Islet precursor cell (in vitro differentiated cells): ENCODE results near the gene TRMT1L.
"Not testable (repeated sequence)": the region's sequence is repeated elsewhere in the genome, so short reads cannot be mapped to it uniquely, and the experiment has no call there.

Source experiments
- DNase-seq: peaks from one replicate; pipeline ENCODE4 v3.0.0-alpha.2; 2018

Gene TRMT1L, protein sequence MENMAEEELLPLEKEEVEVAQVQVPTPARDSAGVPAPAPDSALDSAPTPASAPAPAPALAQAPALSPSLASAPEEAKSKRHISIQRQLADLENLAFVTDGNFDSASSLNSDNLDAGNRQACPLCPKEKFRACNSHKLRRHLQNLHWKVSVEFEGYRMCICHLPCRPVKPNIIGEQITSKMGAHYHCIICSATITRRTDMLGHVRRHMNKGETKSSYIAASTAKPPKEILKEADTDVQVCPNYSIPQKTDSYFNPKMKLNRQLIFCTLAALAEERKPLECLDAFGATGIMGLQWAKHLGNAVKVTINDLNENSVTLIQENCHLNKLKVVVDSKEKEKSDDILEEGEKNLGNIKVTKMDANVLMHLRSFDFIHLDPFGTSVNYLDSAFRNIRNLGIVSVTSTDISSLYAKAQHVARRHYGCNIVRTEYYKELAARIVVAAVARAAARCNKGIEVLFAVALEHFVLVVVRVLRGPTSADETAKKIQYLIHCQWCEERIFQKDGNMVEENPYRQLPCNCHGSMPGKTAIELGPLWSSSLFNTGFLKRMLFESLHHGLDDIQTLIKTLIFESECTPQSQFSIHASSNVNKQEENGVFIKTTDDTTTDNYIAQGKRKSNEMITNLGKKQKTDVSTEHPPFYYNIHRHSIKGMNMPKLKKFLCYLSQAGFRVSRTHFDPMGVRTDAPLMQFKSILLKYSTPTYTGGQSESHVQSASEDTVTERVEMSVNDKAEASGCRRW

GRCh38 chr1:185156854-185157598, at the start of gene TRMT1L, which contains the start of gene SWT1:
TSS of gene TRMT1L (minus strand) at chr1:185156953. CDS start at chr1:185156712, 241 bp downstream.
TSS of gene SWT1 (plus strand) at chr1:185157167. CDS start at chr1:185160842, 3,675 bp downstream.
- peak; percentile 100 for DNase-seq

GRCh38 chr1:185200889-185201288, 44.1 kb upstream of the TRMT1L start:
- DNase-seq, result no peak

DNA sequence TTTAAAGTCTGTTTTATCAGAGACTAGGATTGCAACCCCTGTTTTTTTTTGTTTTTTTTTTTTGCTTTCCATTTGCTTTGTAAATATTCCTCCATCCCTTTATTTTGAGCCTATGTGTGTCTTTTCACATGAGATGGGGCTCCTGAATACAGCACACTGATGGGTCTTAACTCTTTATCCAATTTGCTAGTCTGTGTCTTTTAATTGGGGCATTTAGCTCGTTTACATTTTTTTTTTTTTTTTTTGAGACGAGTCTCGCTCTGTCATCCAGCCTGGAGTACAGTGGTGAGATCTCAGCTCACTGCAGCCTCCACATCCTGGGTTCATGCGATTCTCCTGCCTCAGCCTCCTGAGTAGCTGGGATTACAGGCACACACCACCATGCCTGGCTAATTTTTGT, 42.0 kb upstream of the TRMT1L start:
- not testable (repeated sequence) for DNase-seq

- DNase-seq, result no peak
These were observed 37.0 kb upstream of the TRMT1L start for GRCh38 chr1:185193756-185194155.

DNA sequence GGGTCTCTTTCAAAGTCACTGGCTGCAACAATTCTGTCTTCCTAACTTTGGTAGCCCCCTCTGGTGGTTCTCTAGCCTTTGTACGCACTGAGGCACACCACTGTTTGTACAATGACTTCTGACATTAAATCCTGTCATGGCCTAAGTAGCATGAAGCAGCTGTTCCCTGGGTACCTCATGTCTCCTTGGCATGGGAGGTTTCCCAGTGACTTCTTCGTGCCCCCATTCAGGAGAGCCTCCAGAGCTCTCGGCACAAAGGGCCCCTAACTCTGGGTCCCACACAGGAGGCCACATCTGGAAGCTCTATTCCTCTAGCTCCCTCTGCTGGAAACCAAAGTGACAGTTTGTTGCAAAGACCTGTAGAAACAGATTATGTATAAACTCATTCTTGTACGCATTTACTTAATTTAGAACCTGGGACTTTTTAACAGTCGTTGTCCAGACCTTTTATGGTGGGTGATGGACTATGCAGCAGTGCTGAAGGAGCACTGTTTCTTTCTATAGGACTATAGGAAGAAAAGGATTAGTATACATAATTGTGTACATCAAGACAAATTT, 13.6 kb upstream of the TRMT1L start:
- DNase-seq, result peak; percentile 78

GRCh38 chr1:185166106-185166505, 9.4 kb upstream of the TRMT1L start:
- DNase-seq, result no peak

DNA sequence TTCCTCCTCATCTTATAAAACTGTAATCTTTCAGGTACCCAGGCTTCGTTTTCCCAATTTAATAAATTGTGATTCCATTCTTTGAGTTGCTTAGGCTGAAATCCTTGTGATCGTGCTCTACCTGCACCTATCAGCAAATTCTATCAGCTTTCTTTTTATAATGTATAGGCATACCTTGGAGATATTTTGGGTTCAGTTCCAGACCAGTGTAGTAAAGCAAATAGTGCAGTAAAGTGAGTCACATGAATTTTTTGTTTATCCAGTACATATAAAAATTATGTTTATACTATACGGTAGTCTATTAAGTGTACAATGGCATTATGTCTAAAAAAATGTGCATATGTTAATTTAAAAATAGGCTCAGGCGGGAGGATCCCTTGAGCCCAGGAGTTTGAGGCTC, 5.7 kb upstream of the TRMT1L start:
- no peak for DNase-seq

GRCh38 chr1:185159966-185160365, 3.2 kb upstream of the TRMT1L start:
- DNase-seq, result no peak

DNA sequence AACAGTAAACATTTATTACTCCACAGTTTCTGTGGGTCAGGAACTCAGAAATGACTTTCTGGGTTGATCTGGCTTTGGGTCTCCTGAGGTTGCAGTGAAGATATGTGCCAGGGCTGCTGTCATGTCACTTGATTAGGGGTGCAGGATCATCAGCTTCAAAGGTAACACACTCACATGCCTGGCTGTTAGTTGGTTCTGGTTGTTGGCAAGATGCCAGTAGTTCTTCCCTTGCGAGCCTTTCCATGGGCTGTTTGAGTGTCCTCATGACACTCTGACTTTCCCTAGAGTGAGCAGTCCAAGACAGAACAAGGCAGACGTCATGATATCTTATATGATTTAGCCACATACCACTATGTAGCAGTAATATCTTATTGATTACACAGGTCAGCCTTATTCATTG, 2.0 kb upstream of the TRMT1L start:
- DNase-seq, result no peak

GRCh38 chr1:185157599-185158412, 1.1 kb upstream of the TRMT1L start:
- peak; percentile 43 for DNase-seq

GRCh38 chr1:185156288-185156853, 382 bp downstream of the TRMT1L start:
- DNase-seq, result peak; percentile 75

DNA sequence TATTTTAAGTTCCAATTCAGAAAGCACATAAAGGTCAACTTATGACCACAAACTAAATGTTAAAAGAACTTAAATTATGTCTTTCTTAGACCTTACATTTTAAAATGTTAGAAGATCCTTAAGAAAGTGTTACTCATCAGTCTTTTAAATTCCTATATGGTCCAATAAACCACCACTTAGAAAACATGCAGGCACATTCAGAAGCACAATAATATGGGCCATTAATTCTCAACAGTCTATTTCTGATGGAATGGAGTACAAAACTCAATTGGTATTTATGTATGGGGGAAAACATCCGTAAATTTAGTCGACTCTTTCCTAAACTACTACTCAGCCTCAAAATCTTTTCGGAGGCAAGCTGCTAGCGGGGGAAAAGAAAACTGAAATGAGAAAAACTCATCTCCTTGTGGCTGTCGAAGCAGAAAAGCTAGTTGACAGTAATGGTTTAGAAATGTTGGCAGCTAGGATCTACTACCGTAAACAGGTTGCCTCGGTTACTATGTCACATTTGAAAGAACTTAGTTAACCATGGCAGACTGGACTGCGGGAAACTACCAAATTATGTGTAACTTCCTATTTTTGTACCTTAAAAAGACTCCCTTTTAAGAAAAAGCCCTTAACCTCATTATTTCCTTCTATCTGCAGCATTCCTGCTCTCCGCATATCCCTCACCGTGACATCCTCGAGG, 1.0 kb downstream of the TRMT1L start:
- DNase-seq, result no peak

GRCh38 chr1:185154912-185155513, 1.7 kb downstream of the TRMT1L start:
- no peak for DNase-seq

DNA sequence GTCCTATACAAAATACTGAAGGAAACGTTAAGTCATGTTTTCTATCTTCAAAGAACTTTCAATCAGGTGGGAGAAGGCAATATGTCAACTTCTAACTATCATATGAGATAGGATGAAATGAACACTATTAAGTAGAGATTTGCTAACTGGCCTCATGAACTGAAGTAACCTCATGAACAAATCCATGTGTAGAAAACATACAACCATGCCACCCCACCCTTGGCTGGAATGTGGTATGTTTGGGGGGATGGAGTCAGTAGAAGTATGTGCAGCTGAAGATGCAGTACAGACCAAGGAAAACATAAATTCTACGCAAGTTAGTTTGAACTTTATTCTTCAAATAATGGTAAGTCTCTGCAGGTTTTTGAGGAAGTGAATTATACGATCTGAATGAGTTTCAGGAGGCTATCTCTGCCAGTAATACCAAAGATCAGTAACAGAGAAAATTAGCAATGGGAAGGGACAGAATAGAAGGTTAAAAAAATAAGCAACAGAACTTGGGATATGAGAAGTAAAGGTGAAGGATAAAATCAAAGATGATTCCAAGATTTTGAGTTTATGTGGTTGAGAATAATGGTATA, 4.5 kb downstream of the TRMT1L start:
- DNase-seq, result no peak

GRCh38 chr1:185151215-185151614, 5.5 kb downstream of the TRMT1L start:
- no peak for DNase-seq

GRCh38 chr1:185144233-185144632, 12.5 kb downstream of the TRMT1L start:
- no peak for DNase-seq

DNA sequence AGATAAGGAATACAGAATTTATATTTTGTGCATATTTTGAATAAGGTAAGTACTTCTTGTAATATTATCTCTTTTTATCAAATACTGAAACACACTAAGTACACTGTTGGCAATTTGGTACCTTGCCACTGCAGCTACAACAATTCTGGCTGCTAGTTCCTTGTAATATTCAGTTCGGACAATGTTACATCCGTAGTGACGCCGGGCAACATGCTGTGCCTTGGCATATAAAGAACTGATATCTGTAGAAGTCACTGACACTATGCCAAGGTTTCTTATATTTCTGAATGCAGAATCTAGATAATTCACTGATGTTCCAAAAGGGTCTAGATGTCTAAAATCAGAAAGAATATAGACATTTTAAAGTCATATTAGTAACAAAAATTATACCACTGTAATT, 17.5 kb downstream of the TRMT1L start:
- no peak for DNase-seq

DNA sequence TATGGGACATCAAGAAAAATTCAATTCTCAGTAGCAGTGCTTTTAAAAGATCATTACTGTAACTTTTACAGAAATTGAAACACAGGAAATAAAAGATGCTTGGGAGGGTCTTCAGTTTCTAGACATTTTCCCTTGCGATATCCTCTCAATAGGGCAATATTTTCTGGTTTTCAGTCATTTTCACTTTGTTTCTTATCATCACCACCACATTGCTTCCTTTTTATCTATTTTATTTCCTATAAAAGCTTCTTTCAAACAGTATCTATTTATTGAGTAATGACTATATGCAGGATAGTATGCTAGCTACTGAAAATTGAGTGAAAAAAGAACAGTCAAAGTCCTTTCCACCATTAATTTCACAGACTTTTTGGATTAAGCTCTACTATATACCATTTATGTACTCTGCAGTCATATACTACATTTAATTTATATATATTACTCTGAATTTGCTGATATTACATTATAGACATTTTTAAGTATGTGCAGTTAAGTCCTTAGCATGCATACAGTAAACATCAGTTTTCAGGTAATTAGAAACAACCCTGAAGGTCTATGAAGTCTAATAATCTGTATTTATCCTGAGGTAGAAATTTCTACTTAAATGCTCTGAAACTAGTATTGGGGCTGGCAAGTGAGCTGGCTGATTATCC, 18.7 kb downstream of the TRMT1L start:
- DNase-seq, result no peak

DNA sequence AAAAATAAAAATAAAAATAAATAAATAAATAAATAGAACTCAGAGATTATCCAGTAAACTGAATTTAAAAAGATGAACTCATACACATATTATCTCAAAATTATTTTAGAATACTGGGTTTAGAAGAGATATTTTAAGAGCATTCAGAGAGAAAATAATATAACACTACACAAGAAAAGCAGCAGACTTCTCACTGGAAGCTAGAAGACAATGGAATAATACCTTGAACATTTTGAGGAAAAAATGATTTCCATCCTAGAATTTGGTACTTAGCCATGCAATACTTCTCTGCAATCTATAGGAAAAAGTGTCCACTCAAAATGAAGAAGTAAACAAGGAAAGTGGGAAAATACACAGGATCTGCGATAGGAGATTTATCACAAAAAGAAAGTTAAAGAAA, 24.2 kb downstream of the TRMT1L start:
- DNase-seq, result no peak

DNA sequence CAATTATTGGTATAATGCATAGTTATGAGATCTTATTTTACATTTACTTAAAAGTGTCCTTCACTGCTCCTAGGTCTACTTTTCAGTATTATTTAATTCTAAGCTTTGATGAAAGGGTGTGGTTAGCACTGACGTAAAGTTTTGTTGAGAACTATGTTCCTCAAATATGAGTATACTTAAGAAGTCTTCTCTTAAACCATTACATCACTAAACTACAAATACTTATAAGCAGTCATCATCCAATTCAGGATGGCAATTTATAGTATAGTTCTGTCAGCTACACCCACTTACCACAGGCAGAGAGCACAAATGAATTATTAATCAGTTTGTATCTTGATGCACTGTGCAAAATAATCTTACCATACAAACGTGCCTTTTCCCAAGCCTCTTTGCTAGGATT, 27.0 kb downstream of the TRMT1L start:
- no peak for DNase-seq
